ENCODE results near the gene LRRFIP2. TPM values are rescaled to one million over a fixed set of nuclear protein-coding genes. Genes with fewer than 3 reads are reported as not detected.

LRRFIP2 gene
- total and polyA plus RNA-seq, 2 of the 8 experiments (the other 6 are each of a cell fraction or from before 2014, with no cell fraction given), result 8.8 to 25.6 TPM

DNA sequence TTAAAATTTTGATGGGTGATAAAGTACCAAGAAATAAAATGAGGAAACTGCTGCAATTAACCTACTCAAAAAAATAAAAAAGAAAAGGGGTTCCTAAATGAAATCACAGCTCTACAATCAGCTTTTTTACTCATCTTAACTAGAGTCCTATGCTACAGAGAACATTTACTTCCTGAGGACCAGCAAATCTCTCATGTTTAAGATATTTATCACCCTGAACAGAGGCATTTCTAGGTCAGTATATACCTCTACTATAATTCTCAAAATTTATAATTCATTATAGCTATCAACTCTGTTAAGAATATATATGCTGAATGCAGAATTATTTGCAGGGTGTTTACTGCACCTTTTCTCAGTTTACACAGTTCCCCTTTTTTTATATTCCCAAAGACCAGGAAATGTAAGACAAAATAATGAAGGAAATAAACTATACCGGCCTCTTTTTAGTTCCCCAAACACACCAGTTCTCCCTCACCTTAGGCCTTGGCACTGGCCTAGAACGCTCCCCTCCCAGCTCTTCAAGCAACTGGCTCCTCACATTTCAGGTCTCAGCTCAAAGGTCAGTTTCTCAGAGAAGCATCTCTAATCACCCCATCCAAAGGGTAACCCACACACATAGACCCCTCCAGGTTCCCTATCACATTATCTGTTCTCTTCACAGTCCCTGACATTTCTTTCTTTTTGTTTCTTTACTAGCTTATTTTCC is 71.1 kb downstream of the LRRFIP2 start:
- H2BK12ac ChIP-seq (ENCODE audit: low read depth, low read length), result no peak overlapping the region
- no peak overlapping the region for H3K4ac ChIP-seq (replicated peaks; ENCODE audit: insufficient read length, low read depth, low read length)
- ChIA-PET POLR2A (ENCODE audit: partially characterized antibody) (no interaction called here), CTCF (ENCODE audit: partially characterized antibody) (interaction anchor here (0.7 to 1.9 kb wide), 2 partner anchors 48 to 199 kb away, joined by 3 to 5 read pairs; no protein-coding TSS in a partner anchor)
- H2AFZ ChIP-seq (ENCODE audit: low read length), result no peak overlapping the region
- no peak overlapping the region for H3K56ac ChIP-seq (replicated peaks; ENCODE audit: insufficient read length, low read depth, low read length)
- no peak overlapping the region for H3K18ac ChIP-seq (ENCODE audit: extremely low read depth, low read length)
- H3K4me2 ChIP-seq (ENCODE audit: insufficient read depth in 1 of 2, low read depth in 2 of 2, low read length in 2 of 2), result no peak overlapping the region
- H3K79me2 ChIP-seq (ENCODE audit: control insufficient read depth in 1 of 2, insufficient read depth in 2 of 2, low read length in 2 of 2), result no peaks in the 10 kb centered on the region
- no peak overlapping the region for H2BK20ac ChIP-seq (ENCODE audit: low read length)
- H3K36me3 ChIP-seq (ENCODE audit: control insufficient read depth in 2 of 4, insufficient read depth in 4 of 4, low read length in 3 of 4), result no peaks in the 10 kb centered on the region
- H3K14ac ChIP-seq (ENCODE audit: insufficient read length), result no peak overlapping the region
- DNase-seq (ENCODE audit: low read depth in 1 of 2, low spot score in 2 of 2), result no peak
- H3K27me3 ChIP-seq (replicated peaks in 1 of 4; ENCODE audit: control insufficient read depth in 3 of 4, extremely low read depth in 1 of 4, insufficient read depth in 3 of 4, low read length in 3 of 4), result no peaks in the 10 kb centered on the region
- H3K4me1 ChIP-seq (replicated peaks in 1 of 4; ENCODE audit: control insufficient read depth in 3 of 4, insufficient read depth in 4 of 4, low read length in 3 of 4), result no peaks in the 10 kb centered on the region
- no peak overlapping the region for H3K9ac ChIP-seq (replicated peaks in 1 of 4; ENCODE audit: extremely low read depth in 1 of 4, low read depth in 3 of 4, low read length in 3 of 4)
- no peak overlapping the region for H2AK5ac ChIP-seq (ENCODE audit: low read depth, low read length)
- no peak overlapping the region for H2BK15ac ChIP-seq (ENCODE audit: low read length)
- no peaks in the 10 kb centered on the region for H3K23me2 ChIP-seq (ENCODE audit: low read depth, low read length)
- 92% methylated on average over 2 of the region's 2 CpGs; no CpG with 5 or more reads in 1 of the 2 experiments for WGBS, 2 experiments (ENCODE audit: extremely low coverage in 1 of 2, insufficient coverage in 1 of 2, insufficient read length in 1 of 2, insufficient replicate concordance in 2 of 2, low coverage in 1 of 2, low lambda C conversion rate in 2 of 2, missing lambda C conversion rate in 1 of 2)
- peaks cover 0 to 2% of the 10 kb centered on the region in 2 experiments for H4K20me1 ChIP-seq (replicated peaks in 1 of 2; ENCODE audit: control insufficient read depth in 1 of 2, insufficient read depth in 2 of 2, low read length in 2 of 2)
- no peaks in the 10 kb centered on the region for H3K9me3 ChIP-seq (ENCODE audit: insufficient read depth in 2 of 2, low read depth in 1 of 2, low read length in 1 of 2)
- no peak overlapping the region for H4K5ac ChIP-seq (ENCODE audit: insufficient read length, low read depth, low read length)
- H3K79me1 ChIP-seq (ENCODE audit: low read depth, low read length), result no peaks in the 10 kb centered on the region
- FAIRE-seq, result no peak
- H2BK5ac ChIP-seq (ENCODE audit: low read depth, low read length), result no peak overlapping the region
- no peak overlapping the region for H3K23ac ChIP-seq (ENCODE audit: insufficient read length)
- H4K91ac ChIP-seq (replicated peaks; ENCODE audit: insufficient read length, low read length), result no peak overlapping the region
- no peak overlapping the region for H3K27ac ChIP-seq (ENCODE audit: low read depth, low read length)
- no peak overlapping the region for H2BK120ac ChIP-seq (replicated peaks; ENCODE audit: low read depth, low read length)
- no peak overlapping the region for H4K8ac ChIP-seq (ENCODE audit: extremely low read depth, insufficient read depth, low read length)
- H3K4me3 ChIP-seq (ENCODE audit: extremely low read depth in 1 of 4, insufficient read depth in 2 of 4, low read depth in 3 of 4, low read length in 4 of 4), result no peak overlapping the region
- TF ChIP-seq EP300 (IDR thresholded peaks at IDR 0.05; ENCODE audit: borderline replicate concordance in 1 of 2, low read depth in 2 of 2, low read length in 2 of 2) (no peak), CHD1 (IDR thresholded peaks at IDR 0.05; ENCODE audit: low read depth, low read length) (no peak), RFX5 (IDR thresholded peaks at IDR 0.05; ENCODE audit: borderline replicate concordance, low read depth, low read length) (no peak), GABPA (IDR thresholded peaks at IDR 0.05; ENCODE audit: borderline replicate concordance, insufficient read depth, low read length) (no peak), RAD21 (IDR thresholded peaks at IDR 0.05 in 1 of 2, conservative IDR thresholded peaks at IDR 0.05 in 1 of 2; ENCODE audit: low read depth in 2 of 2, low read length in 2 of 2) (no peak), BACH1 (IDR thresholded peaks at IDR 0.05; ENCODE audit: low read length) (no peak), SUZ12 (IDR thresholded peaks at IDR 0.05; ENCODE audit: low read length) (no peak), FOSL1 (IDR thresholded peaks at IDR 0.05; ENCODE audit: insufficient read depth, low read depth, low read length) (no peak)
- TF ChIP-seq, protein P1, sequence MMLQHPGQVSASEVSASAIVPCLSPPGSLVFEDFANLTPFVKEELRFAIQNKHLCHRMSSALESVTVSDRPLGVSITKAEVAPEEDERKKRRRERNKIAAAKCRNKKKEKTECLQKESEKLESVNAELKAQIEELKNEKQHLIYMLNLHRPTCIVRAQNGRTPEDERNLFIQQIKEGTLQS (IDR thresholded peaks at IDR 0.05; ENCODE audit: insufficient read depth, low read depth, low read length), result no peak
- TF ChIP-seq, protein P2, sequence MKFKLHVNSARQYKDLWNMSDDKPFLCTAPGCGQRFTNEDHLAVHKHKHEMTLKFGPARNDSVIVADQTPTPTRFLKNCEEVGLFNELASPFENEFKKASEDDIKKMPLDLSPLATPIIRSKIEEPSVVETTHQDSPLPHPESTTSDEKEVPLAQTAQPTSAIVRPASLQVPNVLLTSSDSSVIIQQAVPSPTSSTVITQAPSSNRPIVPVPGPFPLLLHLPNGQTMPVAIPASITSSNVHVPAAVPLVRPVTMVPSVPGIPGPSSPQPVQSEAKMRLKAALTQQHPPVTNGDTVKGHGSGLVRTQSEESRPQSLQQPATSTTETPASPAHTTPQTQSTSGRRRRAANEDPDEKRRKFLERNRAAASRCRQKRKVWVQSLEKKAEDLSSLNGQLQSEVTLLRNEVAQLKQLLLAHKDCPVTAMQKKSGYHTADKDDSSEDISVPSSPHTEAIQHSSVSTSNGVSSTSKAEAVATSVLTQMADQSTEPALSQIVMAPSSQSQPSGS (IDR thresholded peaks at IDR 0.05; ENCODE audit: low read length), result no peak
